ENCODE data around the gene NCKAP5.

The NCKAP5 gene

GRCh38 chr2:133568172-133568571 is at the start of gene NCKAP5:
Gene NCKAP5 (minus strand): TSS chr2:133568463. CDS start chr2:133517526, 50,937 bp downstream.
- no peak for DNase-seq

DNA sequence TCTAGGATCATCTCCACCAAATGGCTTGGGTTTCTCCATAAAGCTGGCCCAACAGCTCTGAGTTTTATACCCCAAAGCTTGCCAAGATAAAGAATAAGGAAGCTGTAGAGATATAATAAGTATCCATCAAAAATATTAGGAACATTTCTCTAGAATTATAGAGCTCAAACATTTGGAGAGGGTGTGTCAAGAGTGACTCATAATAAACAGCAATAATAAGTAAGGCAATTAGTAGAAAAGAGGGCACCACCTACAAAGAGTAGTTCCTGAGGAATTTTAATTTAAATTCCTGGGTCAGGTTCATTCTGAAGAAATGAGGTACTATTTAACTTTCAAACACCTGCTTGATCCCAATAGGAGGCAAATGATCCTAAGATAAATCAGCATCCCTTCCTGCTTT is 41.4 kb upstream of the NCKAP5 start:
- DNase-seq: no peak

- DNase-seq: no peak
These were observed 40.0 kb upstream of the NCKAP5 start for GRCh38 chr2:133608291-133608690.

DNA sequence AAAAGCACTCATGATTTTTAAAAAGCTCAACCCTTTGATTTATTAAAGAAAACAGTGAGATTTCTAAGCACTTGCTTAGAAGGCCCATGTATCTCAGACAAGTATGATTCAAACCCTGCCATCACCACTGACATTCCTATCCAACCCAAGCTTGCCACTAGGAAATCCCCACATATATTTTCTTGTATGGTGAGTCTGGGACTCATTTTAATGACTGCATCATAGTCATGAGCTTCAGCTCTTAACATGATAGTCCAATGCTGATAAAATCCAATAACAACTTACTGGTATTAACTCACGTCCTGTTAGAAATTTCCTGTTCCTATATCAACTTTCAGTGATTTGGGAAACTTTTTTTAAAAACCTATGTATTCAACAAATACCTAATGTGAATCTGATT is 39.4 kb upstream of the NCKAP5 start:
- no peak for DNase-seq

GRCh38 chr2:133606616-133607015 is 38.4 kb upstream of the NCKAP5 start:
- DNase-seq: no peak

DNA sequence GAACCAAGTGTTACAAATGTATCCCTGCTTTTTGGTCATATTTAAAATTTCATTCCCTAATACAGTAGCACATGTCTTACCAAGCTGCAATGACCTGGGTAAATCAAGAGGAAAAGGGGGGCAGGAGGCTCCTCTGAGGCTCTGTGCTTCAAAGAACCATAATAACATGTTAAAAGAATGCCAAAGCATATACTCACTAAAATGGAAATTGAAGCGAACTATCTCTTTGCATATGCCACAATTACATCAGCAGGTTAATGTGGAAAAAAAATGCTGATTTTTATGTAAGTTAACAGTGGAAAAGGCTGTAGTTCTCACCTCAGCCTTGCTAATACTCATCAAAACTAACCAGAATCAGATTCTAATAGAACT is 37.5 kb upstream of the NCKAP5 start:
- DNase-seq: no peak

DNA sequence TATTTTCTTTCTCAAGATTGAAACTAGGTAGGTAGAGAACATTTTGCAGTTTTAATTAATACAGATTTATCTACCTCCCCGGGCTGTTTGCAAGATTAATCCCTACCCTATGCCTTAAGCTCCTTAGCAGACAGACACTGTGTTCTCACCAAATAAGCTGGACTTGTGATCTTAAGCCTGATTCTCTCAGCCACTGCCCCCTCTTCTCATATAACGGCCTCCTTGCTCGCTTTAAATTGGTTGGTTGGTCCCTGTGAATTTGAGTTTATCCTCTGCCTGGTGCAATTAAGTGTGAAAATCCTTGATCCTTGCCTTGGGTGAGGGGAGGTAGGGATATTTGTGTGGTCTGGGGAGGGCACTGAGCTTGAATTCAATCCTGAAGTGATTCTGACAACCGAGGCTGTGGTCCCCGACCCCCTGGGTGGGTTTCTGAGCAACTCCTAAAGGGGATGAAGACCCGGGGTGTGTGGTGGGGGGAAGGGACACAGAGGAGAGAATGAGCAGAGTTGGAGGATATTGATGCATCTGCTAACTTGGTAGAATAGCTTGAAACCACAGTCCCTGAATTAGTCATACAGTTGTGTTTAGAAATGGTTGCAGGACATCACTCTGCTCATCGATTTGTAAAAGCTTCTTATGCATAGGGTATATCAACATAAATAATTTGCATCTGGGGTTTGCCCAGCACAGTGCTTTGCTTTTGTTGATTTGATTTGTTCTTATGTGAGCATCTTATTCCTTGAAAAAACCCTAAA is 36.9 kb upstream of the NCKAP5 start:
- no peak for DNase-seq

DNA sequence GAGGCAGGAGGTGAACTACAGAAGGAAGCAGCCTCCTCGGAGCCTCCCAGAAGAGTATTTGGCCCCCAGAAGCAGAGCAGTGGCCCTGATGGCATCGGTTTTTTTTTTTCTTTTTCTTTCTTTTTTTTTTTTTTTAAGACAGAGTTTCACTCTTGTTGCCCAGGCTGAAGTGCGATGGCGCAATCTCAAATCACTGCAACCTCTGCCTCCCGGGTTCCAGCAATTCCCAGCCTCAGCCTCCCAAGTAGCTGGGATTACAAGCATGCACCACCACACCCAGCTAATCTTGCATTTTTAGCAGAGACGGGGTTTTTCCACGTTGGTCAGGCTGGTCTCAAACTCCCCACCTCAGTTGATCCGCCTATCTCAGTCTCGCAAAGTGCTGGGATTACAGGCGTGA is 34.8 kb upstream of the NCKAP5 start:
- no peak for DNase-seq

DNA sequence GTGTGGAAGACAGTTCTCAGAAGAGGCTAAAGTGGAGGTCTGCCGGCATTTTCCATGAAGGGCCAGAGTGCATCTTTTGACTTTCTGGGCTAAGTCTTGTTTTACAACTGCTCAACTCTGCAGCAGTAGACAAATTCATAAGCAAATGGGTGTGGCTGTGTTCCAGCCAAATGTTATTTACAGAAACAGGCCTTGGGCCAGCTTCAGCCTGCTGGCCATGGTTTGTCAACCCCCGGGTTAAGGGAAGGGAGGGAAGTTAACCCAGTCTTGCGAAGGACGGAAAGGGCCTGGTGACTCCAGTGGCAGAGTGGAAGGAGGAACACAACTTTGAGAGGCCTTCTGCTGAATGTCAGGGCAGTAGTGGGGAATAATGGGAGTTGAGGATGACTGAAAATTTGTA is 34.3 kb upstream of the NCKAP5 start:
- DNase-seq: no peak

DNA sequence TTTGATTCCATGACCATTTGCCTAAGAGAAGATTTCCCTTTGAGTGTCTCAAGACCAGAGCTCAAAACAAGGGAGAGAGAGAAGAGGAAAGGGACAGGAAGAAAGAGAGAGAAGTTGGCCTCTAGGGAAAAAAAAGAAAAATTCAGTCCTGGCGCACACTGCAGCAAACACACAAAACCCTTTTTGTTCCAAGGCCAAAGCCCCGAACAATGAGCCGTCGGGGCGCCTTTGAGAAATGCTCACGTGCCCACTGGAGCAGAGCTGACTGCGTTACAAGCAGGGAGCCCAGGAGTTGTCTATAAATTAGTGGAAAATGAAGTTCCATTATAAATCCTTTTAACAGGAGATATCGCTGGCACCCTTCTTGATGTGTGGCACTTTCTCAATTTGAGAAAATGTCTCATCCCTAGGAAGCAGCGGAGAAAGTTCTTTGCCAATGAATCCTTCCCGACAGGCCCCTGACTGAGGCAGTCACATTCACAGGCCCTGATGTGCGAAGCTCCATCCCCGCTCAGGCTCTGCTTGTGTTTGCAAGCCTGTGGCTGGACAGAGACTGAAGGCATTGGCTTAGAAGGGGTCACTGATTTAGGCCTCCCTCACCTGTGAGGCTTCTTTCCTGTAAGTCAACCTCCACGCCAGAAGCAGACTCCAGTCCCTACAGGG is 32.1 kb upstream of the NCKAP5 start:
- DNase-seq: no peak

DNA sequence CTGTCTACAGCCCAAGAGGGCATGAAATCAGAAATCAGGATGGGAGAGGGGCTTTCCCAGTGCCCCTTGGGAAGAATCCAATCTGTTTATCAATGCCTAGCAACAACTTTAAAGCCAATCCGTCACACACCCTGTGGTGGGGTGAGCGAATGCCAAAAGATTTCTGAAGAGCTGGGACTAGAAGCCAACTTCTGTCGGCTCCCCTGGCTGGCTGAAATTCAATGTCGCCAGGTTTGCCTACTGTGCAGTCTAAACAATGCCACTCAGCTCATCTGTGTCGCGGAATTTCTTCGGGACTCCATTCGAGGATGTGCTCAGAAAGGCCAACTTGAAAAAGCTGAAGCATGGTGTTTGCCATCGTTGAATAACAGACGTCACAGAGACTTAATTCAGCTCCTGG is 31.5 kb upstream of the NCKAP5 start:
- DNase-seq: no peak

DNA sequence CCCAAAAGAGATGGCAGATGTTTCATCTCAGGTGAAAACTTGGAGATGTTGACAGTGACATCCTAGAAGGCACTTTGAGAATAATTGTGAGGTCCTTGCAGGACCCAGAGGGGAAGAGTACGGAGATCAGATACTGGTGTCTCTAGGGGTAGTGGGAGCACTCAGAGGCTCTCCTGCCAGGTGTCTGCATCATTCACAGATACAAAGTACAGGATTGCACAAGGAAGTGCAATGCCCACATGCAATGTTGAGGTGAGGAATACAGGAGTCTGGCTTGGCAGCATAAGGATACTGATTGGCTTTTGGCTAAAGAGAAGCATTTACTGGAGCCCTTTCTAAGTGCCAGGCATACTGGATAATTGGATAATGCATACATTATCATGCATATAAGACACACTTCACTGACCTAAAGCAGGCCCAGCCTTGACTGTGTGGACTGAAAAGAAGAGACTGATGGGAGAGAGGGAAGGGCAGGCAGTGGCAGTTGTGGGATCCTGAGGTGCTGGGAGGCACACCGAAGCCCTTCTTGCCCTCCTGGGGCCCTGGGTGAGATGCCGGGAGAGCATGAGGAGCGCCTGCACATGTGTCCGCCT is 31.0 kb upstream of the NCKAP5 start:
- DNase-seq: no peak

- DNase-seq: no peak
These were observed 30.5 kb upstream of the NCKAP5 start for GRCh38 chr2:133598769-133599168.

GRCh38 chr2:133596701-133597393 is 28.6 kb upstream of the NCKAP5 start:
- no peak for DNase-seq

- no peak for DNase-seq
These were observed 22.9 kb upstream of the NCKAP5 start for GRCh38 chr2:133591164-133591563.

DNA sequence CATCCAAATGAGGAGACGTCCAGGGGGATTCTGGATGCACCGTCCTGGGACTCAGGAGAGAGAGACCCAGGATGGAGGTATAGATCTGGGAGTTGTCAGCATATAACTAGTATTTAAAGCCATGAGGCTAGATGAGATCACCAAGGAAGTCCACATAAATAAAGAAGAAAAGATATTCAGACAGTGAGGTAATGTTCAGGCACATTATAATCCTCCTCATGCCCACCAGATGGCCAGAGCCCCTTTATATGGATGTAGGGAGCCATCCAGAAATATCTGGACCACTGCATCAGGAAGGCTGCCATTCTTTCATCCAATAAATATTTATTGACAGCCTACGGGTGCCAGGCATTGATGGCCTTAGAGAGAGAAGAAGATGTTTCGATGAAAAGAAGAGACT is 21.2 kb upstream of the NCKAP5 start:
- no peak for DNase-seq

- no peak for DNase-seq
These were observed 19.9 kb upstream of the NCKAP5 start for GRCh38 chr2:133588144-133588543.

DNA sequence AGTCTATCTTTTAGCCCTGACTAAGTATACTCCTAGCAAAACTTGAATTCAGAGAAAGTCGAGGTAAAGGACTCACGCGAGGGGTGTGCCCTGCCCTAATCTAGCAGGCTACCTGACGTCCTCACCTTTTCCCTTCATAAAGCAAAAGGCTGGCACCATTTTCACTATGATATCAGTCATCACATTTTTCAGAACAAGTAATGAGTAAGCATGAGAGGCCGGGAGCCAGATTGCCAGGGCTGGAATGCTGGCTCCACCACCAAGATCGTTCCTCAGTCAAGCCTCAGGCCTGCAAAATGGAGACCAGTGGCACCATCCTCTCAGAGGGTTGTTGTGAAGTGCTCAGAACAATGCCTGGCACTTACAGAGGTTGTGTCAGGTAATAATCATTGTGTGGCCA is 18.7 kb upstream of the NCKAP5 start:
- no peak for DNase-seq

DNA sequence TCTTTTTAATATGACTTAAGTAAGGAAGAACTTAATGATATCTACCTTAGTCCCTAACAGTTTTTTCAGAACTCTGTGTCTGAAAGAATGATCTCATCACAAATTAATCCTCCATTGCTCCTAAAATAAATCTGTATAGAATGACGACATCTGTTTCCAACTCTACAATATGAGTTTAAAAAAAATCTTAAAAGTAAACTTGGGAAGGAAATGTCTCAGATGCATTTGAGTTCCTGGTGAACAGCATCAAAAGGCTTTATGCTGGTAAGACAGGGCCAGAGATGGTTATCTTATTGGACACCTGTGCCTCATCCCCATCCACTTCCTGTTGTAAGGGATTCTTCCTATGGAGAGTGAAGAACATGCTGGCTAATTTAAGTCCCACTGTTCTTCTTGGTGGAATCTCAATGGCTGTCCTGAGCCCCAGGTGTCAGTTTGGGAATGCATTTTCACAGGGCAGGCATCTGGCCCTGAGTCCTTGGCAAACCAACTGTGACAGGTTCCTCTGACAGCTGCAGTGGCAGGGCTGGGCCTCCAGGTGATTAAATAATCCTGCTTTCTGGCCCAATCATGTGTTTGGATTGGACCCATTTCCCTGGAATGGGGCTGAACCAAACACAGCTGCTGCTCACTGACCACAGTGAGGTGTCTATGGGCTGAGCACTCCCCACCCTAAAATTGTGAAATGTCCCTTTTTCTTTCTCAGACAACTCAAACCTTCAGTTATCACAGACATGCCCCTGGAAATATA is 12.9 kb upstream of the NCKAP5 start:
- no peak for DNase-seq

DNA sequence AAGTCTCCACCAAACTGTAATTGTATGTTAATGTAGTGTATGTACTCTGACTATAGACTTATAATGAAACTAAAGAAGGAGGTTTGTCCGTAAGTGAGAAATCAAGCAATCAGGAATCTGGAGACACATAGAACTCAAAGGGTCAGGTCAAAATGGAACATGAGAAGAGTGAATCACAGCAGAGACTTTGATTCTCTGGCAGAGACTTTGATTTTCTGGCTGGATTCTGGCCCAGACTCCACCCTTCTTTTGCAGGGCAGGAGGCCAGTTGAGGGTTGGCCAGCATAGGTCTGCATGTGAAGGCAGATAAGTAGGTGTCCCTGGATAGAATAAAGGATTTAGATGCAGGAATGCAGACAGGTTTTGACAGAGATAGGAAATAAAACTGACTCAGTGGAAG is 11.0 kb upstream of the NCKAP5 start:
- no peak for DNase-seq

DNA sequence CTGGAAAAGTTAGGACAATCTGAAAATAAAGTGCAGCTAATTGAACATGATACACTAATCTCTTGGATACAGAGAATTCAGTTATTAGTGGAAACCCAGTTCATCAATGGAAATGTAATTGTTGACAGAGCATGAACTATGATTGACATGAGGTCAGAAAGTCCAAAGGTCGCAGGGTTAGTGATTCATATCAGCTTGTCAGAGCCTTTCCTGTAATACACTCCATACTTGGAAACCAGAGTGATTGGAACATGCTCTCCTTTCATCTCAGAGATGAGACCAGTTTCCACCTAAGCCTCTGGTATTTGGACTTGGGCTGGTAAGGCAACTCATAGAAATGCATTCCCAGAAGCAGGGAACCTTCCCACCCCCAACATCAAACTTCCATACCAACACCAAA is 8.5 kb upstream of the NCKAP5 start:
- DNase-seq: no peak

- no peak for DNase-seq
These were observed 6.4 kb upstream of the NCKAP5 start for GRCh38 chr2:133574620-133575019.

- no peak for DNase-seq
These were observed 5.9 kb upstream of the NCKAP5 start for GRCh38 chr2:133574186-133574585.

All from NCI-H187 treated with DMSO at 0.1 percent for 48 hours (cell line).